ENCODE measurements around the gene AMY2B.

- no peak for TF ChIP-seq CTCF (IDR thresholded peaks at IDR 0.05)
- TF ChIP-seq EZH2 (IDR thresholded peaks at IDR 0.05; ENCODE audit: borderline replicate concordance, insufficient read depth, low read depth, low read length, poor library complexity, severe bottlenecking), result no peak
Observed at GRCh38 chr1:103563056-103563455, 8.3 kb upstream of the AMY2B start.
